Activated naive CD4-positive, alpha-beta T cell treated with anti-CD3 and anti-CD28 coated beads, Interleukin-2, amount 50 U/mL, for 72 hours (primary cell): ENCODE data around the gene PACRG. TPM values are rescaled to one million over a fixed set of nuclear protein-coding genes. Genes with fewer than 3 reads are reported as not detected.
A peak's percentile ranks its signal among the peaks of the same experiment; 100 is the strongest.

Experiments used
- ATAC-seq, 2 donors: fragments of 150-1000 bp; cut with Tn5 transposase; 2 replicates each; pipeline ENCODE4 v1.10.0; 2021; ENCODE audit warnings: mild to moderate bottlenecking in 2 of 2, moderate library complexity in 2 of 2
- DNase-seq, 2 donors: peaks; one replicate each; pipeline ENCODE4 v3.0.0; 2021 to 2022; ENCODE audit warnings: low spot score in 2 of 2
- H3K27ac Mint-ChIP-seq, 2 donors: one replicate each; pipeline ENCODE4 v1.8.0; 2022; ENCODE audit warnings: mild to moderate bottlenecking in 2 of 2, mixed read lengths in 2 of 2
- H3K36me3 Mint-ChIP-seq, 2 donors: one replicate each; pipeline ENCODE4 v1.8.0; 2022; ENCODE audit warnings: mixed read lengths in 2 of 2
- H3K9me3 Mint-ChIP-seq, 2 donors: one replicate each; pipeline ENCODE4 v1.8.0; 2022; ENCODE audit warnings: mixed read lengths in 2 of 2
- total RNA-seq, 2 donors: library from RNA; stranded (reverse); gene quantifications; one replicate each; pipeline ENCODE4 v1.2.3, GENCODE V29; 2022

Gene PACRG
- total RNA-seq, 2 donors from 2014 or later: 0.43 TPM; not detected in 1

DNA sequence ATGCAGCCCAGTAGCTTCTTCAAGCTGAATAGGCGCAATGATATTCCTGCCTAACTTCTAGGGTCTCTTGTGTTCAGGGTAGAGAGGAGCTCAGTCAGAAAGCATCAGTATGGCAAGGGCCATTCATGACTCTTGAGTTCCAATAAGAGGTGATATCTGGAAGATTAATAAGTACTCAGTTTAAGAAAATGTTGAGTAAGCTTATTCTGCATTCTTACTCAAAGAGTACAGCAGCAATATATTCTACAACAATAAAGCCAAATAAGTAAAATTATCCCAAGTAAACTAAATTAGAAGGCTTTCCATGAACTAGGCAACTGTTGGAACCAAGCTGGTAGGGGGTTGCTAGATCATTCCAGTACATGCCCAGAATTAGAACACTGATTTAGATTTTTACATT, 303.2 kb downstream of the PACRG start:
- no peak for DNase-seq
- H3K27ac Mint-ChIP-seq: no peak overlapping the region
- ATAC-seq: no peak
- H3K9me3 Mint-ChIP-seq: peaks cover 5 to 14% of the 10 kb centered on the region in 2 donors
- peaks cover 0 to 4% of the 10 kb centered on the region in 2 donors for H3K36me3 Mint-ChIP-seq

DNA sequence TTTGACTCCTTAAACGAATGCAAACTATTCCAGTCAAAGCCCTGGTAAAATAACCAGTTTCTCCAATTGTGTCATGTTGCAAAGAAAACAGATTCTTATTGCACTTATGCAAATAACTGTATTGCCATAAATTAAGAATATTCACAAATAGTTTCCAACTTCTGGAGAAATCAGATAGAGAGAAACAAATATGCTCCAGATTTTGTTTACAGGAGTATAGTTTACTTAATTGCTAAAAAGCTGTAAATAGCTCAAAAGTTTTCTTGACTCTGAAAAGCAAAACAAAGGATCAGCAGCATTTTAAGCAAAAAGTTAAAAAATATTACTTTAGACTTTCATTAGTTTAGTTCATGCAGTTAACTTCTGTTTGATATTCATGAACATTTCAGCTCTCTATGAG, 304.2 kb downstream of the PACRG start:
- Mint-ChIP-seq H3K36me3 (peaks cover 0 to 4% of the 10 kb centered on the region in 2 donors), H3K27ac (no peak overlapping the region), H3K9me3 (peaks cover 5 to 13% of the 10 kb centered on the region in 2 donors)
- DNase-seq (no peak), ATAC-seq (no peak)

DNA sequence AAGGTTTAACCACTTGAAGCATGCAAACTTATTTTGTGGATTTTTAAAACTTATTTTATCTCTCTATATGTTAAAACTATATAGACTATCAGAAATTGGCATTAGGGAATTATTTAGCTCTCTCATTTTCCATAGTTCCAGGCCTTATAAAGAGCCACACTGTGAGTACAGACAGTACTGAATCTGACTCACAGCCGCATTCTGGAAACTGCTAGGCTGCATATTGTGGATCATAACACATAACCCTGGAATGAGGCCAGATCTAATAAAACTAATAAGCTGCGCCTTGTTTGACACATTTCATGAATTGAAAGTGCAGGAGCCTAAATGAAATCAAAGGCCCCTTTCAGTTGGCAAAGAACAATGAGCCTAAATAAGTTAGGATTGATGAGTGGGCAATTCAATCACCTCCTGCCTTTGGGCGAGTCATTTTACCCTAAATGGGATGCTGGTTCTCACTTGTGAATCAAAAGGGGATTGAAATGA, 308.4 kb downstream of the PACRG start:
- Mint-ChIP-seq H3K36me3 (no peaks in the 10 kb centered on the region), H3K27ac (no peak overlapping the region), H3K9me3 (peaks cover 5 to 10% of the 10 kb centered on the region in 2 donors)
- DNase-seq: no peak
- ATAC-seq: peak in 1 of 2 donors; percentile 9

DNA sequence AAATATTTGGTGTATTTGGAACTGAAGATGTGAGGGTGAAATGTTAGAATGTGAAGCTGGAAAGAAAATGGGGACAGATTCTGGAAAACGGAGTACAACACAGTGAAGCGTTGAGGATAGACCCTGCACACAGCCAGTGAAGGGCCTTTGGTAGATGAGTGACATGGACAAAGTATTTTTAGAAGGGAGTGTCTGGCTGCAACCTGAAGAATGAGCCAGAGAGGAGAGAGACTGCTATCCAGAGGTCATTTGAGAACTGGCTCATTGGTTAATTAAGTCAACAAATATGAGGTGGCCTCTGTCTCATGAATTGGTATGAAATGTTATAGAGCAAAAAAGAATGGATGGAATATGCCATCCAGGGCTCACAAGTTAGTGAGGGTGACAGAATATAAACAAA, 310.5 kb downstream of the PACRG start:
- Mint-ChIP-seq H3K36me3 (no peaks in the 10 kb centered on the region), H3K27ac (no peak overlapping the region), H3K9me3 (peaks cover 5 to 10% of the 10 kb centered on the region in 2 donors)
- ATAC-seq (no peak), DNase-seq (no peak)

DNA sequence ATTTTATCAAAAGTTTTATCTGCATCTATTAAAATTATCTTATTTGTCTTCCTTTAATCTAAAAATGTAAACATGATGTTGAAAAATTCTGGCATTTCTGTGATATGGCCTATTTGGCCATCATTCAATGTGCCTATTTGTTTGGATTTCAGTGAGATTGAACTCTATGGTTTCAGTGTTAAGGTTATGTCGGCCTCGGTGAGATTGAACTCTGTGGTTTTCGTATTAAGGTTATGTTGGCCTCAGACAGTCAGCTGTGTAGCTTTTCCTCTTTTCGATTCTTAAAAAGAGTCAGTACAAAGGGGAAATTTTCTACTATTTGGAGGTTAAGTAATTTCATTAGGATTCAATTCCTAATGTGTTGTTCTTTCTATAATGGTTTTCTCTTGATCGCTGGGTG, 320.6 kb downstream of the PACRG start:
- H3K27ac Mint-ChIP-seq: no peak overlapping the region
- H3K9me3 Mint-ChIP-seq: peaks cover 10 to 29% of the 10 kb centered on the region in 2 donors
- DNase-seq: no peak
- peaks cover 6 to 8% of the 10 kb centered on the region in 2 donors for H3K36me3 Mint-ChIP-seq
- ATAC-seq: no peak

DNA sequence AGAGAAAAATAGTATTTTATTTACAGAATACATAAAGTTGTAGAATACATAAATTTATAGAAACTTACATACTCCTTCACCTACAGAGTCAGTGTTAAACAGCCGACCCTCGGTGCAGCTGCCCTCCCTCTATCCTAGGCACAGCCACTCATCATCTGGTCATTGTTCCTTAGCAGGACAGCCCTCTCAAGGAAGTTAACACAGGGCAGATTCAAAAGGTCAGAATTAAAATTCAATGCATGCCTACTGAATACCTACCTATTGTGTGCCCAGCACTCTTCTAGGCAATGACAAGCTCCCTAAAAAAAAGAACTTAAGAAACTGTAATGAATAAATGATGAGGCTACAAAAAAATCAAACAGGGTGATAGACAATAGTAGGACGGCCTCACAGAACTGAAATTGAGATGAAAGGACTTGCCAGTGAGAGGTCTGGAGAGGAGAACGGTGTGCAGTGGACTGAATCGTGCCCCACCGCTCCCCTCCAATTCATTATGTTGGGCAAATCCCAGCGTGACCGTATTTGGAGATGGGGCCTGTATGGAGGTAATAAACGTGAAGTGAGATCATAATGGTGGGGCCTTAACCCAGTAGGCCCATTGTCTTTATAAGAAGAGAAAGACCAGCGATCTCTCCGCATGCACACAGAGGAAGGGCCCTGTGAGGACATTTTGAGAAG, 326.0 kb downstream of the PACRG start:
- Mint-ChIP-seq H3K27ac (no peak overlapping the region), H3K9me3 (peaks cover 8 to 13% of the 10 kb centered on the region in 2 donors), H3K36me3 (no peaks in the 10 kb centered on the region)
- no peak for ATAC-seq
- no peak for DNase-seq

DNA sequence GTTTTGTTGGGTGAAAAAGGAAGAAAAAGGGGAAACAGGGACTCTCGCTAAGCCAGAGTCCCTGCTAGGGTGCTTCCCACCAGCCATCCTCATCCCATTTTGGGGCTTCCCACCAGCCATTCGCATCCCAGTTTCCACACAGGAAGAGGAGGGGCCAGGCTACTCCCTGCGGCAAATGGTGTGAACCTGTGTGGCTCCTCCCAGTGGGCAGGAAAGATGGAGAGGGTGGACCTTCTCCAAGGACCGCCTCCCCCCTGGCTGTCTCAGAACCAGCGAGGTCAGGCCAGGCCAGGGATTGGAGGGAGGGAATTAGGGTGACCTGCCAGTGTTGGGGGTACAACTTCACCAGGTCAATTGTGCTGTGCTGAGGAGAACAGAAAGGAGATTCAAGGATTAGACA, 326.9 kb downstream of the PACRG start:
- ATAC-seq (no peak), DNase-seq (no peak)
- Mint-ChIP-seq H3K36me3 (no peaks in the 10 kb centered on the region), H3K27ac (no peak overlapping the region), H3K9me3 (peaks cover 8 to 13% of the 10 kb centered on the region in 2 donors)

DNA sequence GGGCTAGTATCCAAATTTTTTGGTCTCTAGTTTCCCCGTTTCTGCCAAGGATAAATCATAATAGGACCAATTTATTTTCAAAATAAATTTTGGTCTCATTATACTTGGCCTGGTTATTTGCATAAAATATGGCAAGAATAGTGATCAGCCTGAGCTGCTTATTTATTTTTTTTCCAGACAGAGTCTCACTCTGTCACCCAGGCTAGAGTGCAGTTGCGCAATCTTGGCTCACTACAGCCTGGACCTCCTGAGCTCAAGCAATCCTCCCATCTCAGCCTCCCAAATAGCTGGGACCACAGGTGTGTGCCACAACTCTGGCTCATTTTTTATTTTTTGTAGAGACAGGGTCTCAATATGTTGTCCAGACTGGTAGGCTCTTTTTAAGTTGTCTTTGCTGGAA, 329.5 kb downstream of the PACRG start:
- DNase-seq (no peak), ATAC-seq (no peak)
- H3K9me3 Mint-ChIP-seq: peaks cover 7 to 8% of the 10 kb centered on the region in 2 donors
- no peaks in the 10 kb centered on the region for H3K36me3 Mint-ChIP-seq
- H3K27ac Mint-ChIP-seq: no peak overlapping the region

DNA sequence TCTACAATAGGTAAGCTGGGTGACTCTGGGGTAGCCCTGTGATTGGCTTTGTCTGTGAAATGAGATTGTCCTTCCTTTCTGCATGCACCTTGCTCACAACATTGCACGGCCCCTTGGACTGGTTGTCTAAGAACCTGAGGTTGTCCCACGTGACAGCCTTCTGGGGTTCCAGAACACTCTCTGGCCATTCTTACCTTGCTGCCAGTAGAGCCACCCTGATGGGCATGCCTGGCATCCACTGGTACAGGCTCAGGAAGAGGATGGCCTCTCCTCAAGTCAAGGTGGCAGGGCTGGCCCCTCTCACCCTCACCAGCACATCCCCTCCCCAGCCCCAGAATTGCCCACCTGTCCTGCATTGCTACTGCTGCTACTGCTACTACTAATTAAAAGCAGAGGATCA, 335.0 kb downstream of the PACRG start:
- H3K36me3 Mint-ChIP-seq: peaks cover 0 to 6% of the 10 kb centered on the region in 2 donors
- no peak for DNase-seq
- no peak overlapping the region for H3K27ac Mint-ChIP-seq
- ATAC-seq: no peak
- peaks cover 6 to 11% of the 10 kb centered on the region in 2 donors for H3K9me3 Mint-ChIP-seq

DNA sequence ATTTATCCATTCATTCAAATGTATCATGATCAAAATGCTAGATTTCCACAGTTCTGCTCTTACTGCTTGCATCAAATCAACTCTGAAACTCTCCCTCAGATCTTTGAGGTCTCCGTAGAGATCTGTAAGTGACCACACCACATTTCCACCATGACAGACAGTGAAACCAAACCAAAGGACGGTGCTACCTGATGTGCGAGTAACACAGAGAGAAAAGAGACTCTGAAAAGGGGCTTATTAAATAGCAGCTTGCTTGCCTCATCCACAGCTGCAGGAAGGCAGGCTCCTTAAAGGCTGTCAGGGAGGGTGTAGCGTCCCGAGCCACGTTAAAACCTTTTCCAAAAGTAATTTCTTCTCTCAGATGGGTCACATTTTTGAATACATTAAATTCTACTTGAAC, 335.8 kb downstream of the PACRG start:
- Mint-ChIP-seq H3K9me3 (peaks cover 6 to 12% of the 10 kb centered on the region in 2 donors), H3K27ac (no peak overlapping the region)
- ATAC-seq: no peak

DNA sequence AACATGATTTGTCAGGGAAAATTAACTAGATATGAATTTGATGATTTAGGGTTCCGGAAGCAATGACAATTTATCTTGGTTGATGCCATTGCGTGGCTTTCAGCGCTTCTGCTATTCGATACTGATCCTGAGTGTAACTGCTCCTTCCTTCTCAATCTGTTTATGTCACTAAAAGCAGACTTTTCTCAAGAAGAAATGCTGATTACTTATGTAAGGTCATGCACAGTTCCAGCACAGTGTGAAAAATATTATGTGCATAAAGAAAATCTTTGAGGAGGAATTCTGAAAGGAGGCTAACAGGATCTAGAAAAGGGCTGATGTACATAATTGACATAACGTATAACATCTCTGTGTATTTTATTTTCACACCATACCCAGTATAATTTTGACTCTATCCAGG, 336.6 kb downstream of the PACRG start:
- Mint-ChIP-seq H3K9me3 (peaks cover 6 to 17% of the 10 kb centered on the region in 2 donors), H3K36me3 (peaks cover 0 to 13% of the 10 kb centered on the region in 2 donors), H3K27ac (no peak overlapping the region)
- DNase-seq: no peak
- no peak for ATAC-seq

More for the DNA sequence above, 335.8 kb downstream of the PACRG start:
- no peak for DNase-seq
- H3K36me3 Mint-ChIP-seq: peaks cover 0 to 6% of the 10 kb centered on the region in 2 donors

DNA sequence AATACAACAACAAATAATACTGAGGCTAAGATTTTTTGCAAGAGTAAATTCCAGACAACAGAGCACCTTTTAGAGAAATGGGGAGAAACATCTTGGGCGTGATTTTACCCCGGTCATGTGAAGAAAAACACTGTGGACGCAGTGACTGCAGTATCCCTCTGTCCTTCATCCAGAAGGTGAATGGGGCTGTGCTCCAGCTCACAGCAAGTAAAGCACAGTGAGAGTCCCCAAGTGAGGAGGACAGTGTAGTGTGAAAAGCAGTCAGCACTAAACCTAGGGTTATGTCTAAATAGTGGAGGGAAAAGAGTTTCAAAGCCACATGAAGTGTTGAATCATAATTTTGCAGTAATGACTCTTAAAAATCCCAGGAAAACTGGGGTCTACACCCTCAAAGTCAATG, 338.4 kb downstream of the PACRG start:
- peaks cover 0 to 14% of the 10 kb centered on the region in 2 donors for H3K36me3 Mint-ChIP-seq
- no peak overlapping the region for H3K27ac Mint-ChIP-seq
- H3K9me3 Mint-ChIP-seq: peaks cover 6 to 17% of the 10 kb centered on the region in 2 donors
- DNase-seq (no peak), ATAC-seq (no peak)

DNA sequence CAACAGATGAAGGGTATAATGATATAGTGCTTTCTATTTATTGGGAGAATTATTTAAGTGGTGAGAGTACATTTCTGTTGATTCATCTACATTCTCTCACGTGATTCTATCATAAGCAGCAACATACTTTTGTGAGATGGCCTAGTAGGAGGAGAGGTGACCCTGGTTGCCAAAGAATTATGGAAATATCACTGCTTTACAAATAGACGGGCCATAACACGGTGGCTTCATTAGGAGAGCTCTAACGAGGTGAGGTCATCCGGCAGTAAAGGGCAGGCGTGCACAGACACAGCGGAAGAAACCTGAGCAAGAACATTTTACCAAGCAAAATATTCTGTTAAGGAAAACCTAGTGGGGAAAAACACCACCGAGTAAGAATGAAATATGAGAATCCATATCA, 349.4 kb downstream of the PACRG start:
- ATAC-seq: no peak
- Mint-ChIP-seq H3K27ac (no peak overlapping the region), H3K9me3 (peaks cover 0 to 5% of the 10 kb centered on the region in 2 donors), H3K36me3 (no peaks in the 10 kb centered on the region)
- no peak for DNase-seq

DNA sequence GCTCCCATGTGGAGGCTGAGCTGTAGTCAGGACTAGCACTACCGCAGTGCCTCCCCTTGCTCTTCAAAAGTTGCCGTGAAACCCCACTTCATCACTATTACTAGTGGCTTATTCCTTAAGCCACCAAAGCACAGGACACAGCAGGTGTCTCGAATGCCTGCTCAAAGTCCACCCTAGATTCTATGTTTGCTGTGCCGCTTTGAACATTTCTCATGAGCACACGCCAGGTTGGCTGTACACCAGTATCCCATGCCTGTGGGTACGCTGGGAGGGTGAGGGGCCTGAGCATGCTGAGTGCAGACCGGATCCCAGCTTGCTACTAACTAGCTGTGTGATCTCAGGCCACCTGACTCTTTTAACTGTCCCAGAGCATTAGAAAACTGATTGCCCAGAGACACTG, 350.9 kb downstream of the PACRG start:
- no peaks in the 10 kb centered on the region for H3K36me3 Mint-ChIP-seq
- H3K9me3 Mint-ChIP-seq: peaks cover 0 to 5% of the 10 kb centered on the region in 2 donors
- no peak for DNase-seq
- ATAC-seq: no peak
- no peak overlapping the region for H3K27ac Mint-ChIP-seq

DNA sequence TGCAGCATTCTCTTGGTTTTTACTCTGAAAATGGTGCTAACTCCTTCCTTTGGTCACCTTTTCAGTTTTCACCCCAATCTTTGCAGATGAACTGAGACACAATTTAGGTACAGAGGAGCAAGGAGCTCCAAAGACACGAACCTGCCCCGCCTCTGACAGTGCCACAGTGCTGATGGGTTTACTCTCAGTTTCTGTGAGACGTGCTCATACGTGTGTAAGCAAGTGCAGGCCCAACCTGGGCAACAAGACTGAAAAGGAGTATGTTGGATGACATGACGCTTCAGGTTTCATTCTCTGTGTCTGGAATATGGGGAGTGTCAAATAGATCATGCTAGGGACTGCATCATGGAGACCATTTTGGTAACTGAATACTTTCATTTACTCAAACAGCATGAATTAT, 352.5 kb downstream of the PACRG start:
- no peaks in the 10 kb centered on the region for H3K36me3 Mint-ChIP-seq
- no peak for ATAC-seq
- H3K27ac Mint-ChIP-seq: no peak overlapping the region
- peaks cover 0 to 8% of the 10 kb centered on the region in 2 donors for H3K9me3 Mint-ChIP-seq
- DNase-seq: no peak

DNA sequence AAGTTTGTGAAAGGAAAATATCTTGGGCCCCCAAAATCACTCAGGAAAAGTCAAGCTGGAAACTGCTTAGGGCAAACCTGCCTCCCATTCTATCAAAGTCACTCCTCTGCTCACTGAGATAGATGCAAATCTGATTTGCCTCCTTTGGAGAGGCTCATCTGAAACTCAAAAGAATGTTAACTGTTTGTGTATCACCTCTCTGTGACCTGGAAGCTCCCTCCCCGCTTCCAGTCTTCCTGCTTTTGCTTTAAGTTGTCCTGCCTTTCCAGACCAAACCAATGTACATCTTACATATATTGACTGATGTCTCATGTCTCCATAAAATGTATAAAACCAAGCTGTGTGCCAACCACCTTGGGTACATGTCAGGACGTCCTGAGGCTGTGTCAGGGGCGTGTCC, 355.4 kb downstream of the PACRG start:
- Mint-ChIP-seq H3K9me3 (peaks cover 5 to 13% of the 10 kb centered on the region in 2 donors), H3K27ac (no peak overlapping the region), H3K36me3 (no peaks in the 10 kb centered on the region)
- no peak for ATAC-seq
- no peak for DNase-seq

DNA sequence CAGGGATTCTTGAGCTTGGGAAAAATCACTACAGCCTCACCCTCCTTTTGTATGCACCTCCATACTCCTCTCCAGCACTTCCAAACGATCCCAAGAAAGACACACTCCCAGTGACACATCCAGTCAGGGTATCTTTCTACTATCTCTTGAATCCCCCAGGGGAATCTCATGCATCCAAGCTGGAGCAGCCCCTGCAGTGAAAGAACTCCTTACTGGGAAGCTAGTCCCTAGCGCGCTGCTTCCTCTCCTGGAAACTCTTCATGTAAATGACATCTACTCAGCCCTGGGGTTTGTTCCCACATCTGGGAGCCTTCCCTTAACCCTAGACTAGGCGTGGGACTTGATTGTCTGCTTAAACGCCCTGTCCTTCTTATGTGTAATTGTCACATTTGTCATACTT, 357.7 kb downstream of the PACRG start:
- ATAC-seq: no peak
- Mint-ChIP-seq H3K27ac (no peak overlapping the region), H3K9me3 (peaks cover 5 to 13% of the 10 kb centered on the region in 2 donors), H3K36me3 (no peaks in the 10 kb centered on the region)
- DNase-seq: no peak
